Cardiac fibroblast (primary cell): ENCODE results near the gene ARHGEF2.

Experiments
- DNase-seq, 2 donors: peaks; one replicate each; pipeline versions ENCODE4 v3.0.0 to v3.0.0-alpha.2; 2010; ENCODE audit warnings: low read depth in 2 of 2
- H3K4me3 ChIP-seq, 2 donors: replicated peaks in 1 of 2; 1 replicate in 1 of 2; 2 replicates in 1 of 2; pipeline ENCODE4 v1.5.1; 2011; ENCODE audit warnings: low read depth in 2 of 2, low read length in 2 of 2, mild to moderate bottlenecking in 2 of 2, moderate library complexity in 1 of 2
- CTCF ChIP-seq: IDR thresholded peaks from one replicate; pipeline ENCODE4 v1.5.1; 2011; ENCODE audit warnings: low read depth, mild to moderate bottlenecking, low read length, inconsistent platforms

ARHGEF2 gene

GRCh38 chr1:156004843-156005584, 26.7 kb upstream of the ARHGEF2 start:
- DNase-seq: no peak
- no peak overlapping the region for H3K4me3 ChIP-seq
- TF ChIP-seq CTCF: no peak

GRCh38 chr1:156003923-156004188, 25.5 kb upstream of the ARHGEF2 start:
- no peak overlapping the region for H3K4me3 ChIP-seq
- no peak for TF ChIP-seq CTCF
- DNase-seq: no peak

DNA sequence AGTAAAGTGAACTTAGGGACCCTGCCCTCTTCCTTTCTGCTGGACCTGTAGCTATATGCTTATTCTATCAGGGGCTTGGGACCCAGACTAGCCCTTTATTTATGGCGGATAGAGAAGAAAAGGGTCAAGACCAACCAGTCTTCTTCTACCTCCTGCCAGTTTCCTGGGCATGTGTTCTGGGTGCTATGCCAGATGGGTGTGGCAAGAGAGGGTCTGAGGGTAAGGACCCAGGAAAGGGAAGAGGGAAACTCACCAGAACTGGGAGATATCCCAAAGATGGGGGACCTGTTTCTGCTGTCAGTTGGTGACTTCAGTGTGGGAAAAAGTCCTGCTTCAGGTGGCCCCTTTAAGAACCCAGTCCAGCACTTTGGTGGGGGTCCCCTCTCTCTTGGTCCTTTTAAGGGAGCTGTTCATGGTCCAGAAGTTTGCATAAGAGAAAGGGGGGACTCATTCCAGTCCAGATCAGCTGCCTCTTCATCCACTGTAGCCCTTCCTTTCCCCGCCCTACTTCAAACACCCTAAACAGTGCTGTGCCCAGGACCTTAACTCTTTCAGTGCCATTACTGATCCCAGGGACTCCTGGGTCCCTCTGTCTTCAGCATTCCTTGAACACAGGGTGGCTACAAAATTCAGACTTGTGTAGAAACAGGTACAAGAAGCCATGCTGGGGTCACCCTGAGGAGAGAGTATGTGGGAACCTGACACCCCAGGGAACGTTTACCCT, 24.0 kb upstream of the ARHGEF2 start:
- no peak for TF ChIP-seq CTCF
- H3K4me3 ChIP-seq: no peak overlapping the region
- no peak for DNase-seq

DNA sequence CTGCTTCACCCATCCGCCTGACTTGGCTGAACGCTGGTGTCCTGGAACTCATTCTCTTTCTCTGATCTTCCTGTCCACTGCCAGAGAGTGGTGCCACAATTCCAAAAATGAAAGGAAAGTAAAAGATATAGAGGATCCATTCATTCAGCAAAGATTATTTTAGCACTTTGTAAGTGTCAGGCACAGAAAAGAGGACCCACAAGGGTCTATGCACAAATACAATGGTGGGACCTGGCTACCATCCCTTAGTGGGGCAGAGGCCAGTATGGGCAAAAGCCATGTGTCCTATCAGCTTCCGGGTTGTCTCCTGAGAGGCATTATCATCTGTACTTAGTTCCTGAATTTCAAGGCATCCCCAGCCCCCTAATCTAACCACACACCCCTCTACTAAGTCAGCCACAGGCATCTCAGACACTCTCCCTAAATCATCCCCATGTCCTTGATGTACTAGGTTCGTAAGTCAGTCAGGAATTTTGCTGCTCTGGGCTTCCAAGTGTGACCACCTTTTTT, 23.4 kb upstream of the ARHGEF2 start:
- DNase-seq: no peak
- no peak overlapping the region for H3K4me3 ChIP-seq
- no peak for TF ChIP-seq CTCF

GRCh38 chr1:156001021-156001661, 22.8 kb upstream of the ARHGEF2 start:
- no peak for TF ChIP-seq CTCF
- DNase-seq: no peak
- H3K4me3 ChIP-seq: no peak overlapping the region

DNA sequence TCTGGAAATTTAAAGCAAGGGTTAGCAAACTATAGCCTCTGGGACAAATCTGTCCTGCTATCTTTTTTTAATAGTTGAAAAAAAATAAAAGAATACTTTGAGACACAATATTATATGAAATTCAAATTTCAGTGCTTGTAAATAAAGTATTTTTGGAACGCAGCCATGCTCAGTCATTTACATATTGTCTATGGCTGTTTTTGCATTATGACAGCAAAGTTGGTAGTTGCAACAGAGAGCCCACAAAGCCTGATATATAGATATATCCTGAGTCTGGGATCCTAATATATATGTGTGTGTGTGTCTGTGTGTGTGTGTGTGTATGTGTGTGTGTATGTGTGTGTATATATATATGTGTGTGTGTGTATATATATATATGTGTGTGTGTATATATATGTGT, 21.6 kb upstream of the ARHGEF2 start:
- DNase-seq: no peak
- no peak for TF ChIP-seq CTCF
- no peak overlapping the region for H3K4me3 ChIP-seq
